PC-3 (cell line): ENCODE results near the gene TBC1D21. TPM values are rescaled to one million over a fixed set of nuclear protein-coding genes. Genes with fewer than 3 reads are reported as not detected.

Experiments used
- ATAC-seq: fragments of 200-7000 bp; cut with Tn5 transposase; 2 replicates; pipeline ENCODE4 v1.9.1; 2020; ENCODE audit warnings: mild to moderate bottlenecking, moderate library complexity
- BruUV-seq: library from RNA; stranded (reverse); fragments of 400-500 nt; replicated peaks from 2 replicates; lab custom pipeline; 2021; lab: Mats Ljungman, UMichigan
- CTCF ChIA-PET: fragments of 300-600 bp; sonication (Branson Sonifier 250); formaldehyde crosslinking; loops from one replicate; lab custom pipeline; 2022; ENCODE audit warnings: antibody characterized with exemption; lab: Charles Lee
- POLR2A ChIA-PET: fragments of 300-600 bp; sonication (Branson Sonifier 250); formaldehyde crosslinking; loops from one replicate; lab custom pipeline; 2022; ENCODE audit warnings: antibody characterized with exemption; ENCODE audit not compliant: unreplicated experiment; lab: Charles Lee
- DNase-seq: peaks from one replicate; pipeline ENCODE4 v3.0.0-alpha.2; 2015
- H2AFZ ChIP-seq: fragments of 300-600 bp; sonication (generic); 2 replicates; pipeline ENCODE4 v1.6.0; 2016; ENCODE audit warnings: antibody characterized with exemption, low read length
- H3F3A ChIP-seq: fragments of 300-600 bp; sonication (generic); one replicate; pipeline ENCODE4 v1.6.0; 2017; ENCODE audit warnings: antibody characterized with exemption, low read length, control low read depth, mild to moderate bottlenecking; ENCODE audit not compliant: unreplicated experiment
- H3K27ac ChIP-seq: fragments of 300-600 bp; sonication (generic); 2 replicates; pipeline ENCODE4 v1.5.1; 2016; ENCODE audit warnings: mild to moderate bottlenecking, low read length
- H3K27me3 ChIP-seq: fragments of 300-600 bp; sonication (generic); 2 replicates; pipeline ENCODE4 v1.6.1; 2016; ENCODE audit warnings: low read length, mixed read lengths
- H3K36me3 ChIP-seq: fragments of 300-600 bp; sonication (generic); 2 replicates; pipeline ENCODE4 v1.6.1; 2016; ENCODE audit warnings: low read depth, mixed run types, low read length, mixed read lengths
- H3K4me1 ChIP-seq: fragments of 300-600 bp; sonication (generic); 2 replicates; pipeline ENCODE4 v1.5.1; 2016; ENCODE audit warnings: low read length; ENCODE audit not compliant: insufficient read depth
- H3K4me2 ChIP-seq: fragments of 300-600 bp; sonication (generic); 2 replicates; pipeline ENCODE4 v1.6.0; 2016; ENCODE audit warnings: low read length
- H3K4me3 ChIP-seq: fragments of 300-600 bp; sonication (generic); 2 replicates; pipeline ENCODE4 v1.5.1; 2016; ENCODE audit warnings: mild to moderate bottlenecking, low read length, mixed read lengths
- H3K79me2 ChIP-seq: fragments of 300-600 bp; sonication (generic); 2 replicates; pipeline ENCODE4 v1.6.1; 2017; ENCODE audit warnings: low read length, mixed read lengths
- H3K9ac ChIP-seq: fragments of 300-600 bp; sonication (generic); 2 replicates; pipeline ENCODE4 v1.6.0; 2016; ENCODE audit warnings: mild to moderate bottlenecking, low read length
- H3K9me2 ChIP-seq: fragments of 300-600 bp; sonication (generic); replicated peaks from 2 replicates; pipeline ENCODE4 v1.6.1; 2016; ENCODE audit warnings: mixed run types, low read length, mixed read lengths
- H3K9me3 ChIP-seq: fragments of 300-600 bp; sonication (generic); 2 replicates; pipeline ENCODE4 v1.6.1; 2016; ENCODE audit warnings: low read length, mixed read lengths
- H4K20me1 ChIP-seq: fragments of 300-600 bp; sonication (generic); 2 replicates; pipeline ENCODE4 v1.6.1; 2016; ENCODE audit warnings: low read length, mixed read lengths
- CTCF ChIP-seq: fragments of 300-600 bp; sonication (generic); conservative IDR thresholded peaks from 2 replicates; pipeline ENCODE4 v1.5.1; 2017; ENCODE audit warnings: antibody characterized with exemption, low read depth, mild to moderate bottlenecking, low read length
- EZH2 ChIP-seq: fragments of 300-600 bp; sonication (generic); IDR thresholded peaks from one replicate; pipeline ENCODE4 v1.6.1; 2017; ENCODE audit warnings: antibody characterized with exemption, mild to moderate bottlenecking, low read length; ENCODE audit not compliant: unreplicated experiment
- EZH2phosphoT487 ChIP-seq: fragments of 300-600 bp; sonication (generic); IDR thresholded peaks from 2 replicates; pipeline ENCODE4 v1.6.1; 2018; ENCODE audit warnings: mild to moderate bottlenecking, antibody characterized with exemption, low read length, borderline replicate concordance
- intact Hi-C: fragments of 100-400 bp; cut with micrococcal nuclease; formaldehyde crosslinking; loops from 2 replicates; pipeline ENCODE4 v1.9.0; 2023
- total RNA-seq: library from RNA; depleted of rRNA; stranded (reverse); fragments of >200 nt; gene quantifications from 2 replicates; pipeline ENCODE4 v1.2.3, GENCODE V29; 2014

TBC1D21 gene
- total RNA-seq, 1 experiment from 2014 or later, result not detected

- H2AFZ ChIP-seq, result no peak overlapping the region
- peaks cover 91% of the 10 kb centered on the region for H3K79me2 ChIP-seq
- ChIA-PET CTCF (no interaction called here), POLR2A (no interaction called here)
- peaks cover 43% of the 10 kb centered on the region for H3K36me3 ChIP-seq
- peak overlapping the region; percentile 83 for H3K27ac ChIP-seq
- peak overlapping the region; percentile 95; the same call in 1 of the 2 replicates for H3K9ac ChIP-seq
- no peaks in the 10 kb centered on the region for H4K20me1 ChIP-seq
- peak overlapping the region; percentile 90 for H3K4me3 ChIP-seq
- DNase-seq, result no peak
- intact Hi-C loops, result no loop called here
- no peaks in the 10 kb centered on the region for H3K9me2 ChIP-seq
- H3F3A ChIP-seq, result peaks cover 3% of the 10 kb centered on the region
- H3K4me2 ChIP-seq, result peak overlapping the region; percentile 83
- TF ChIP-seq CTCF (no peak), EZH2 (no peak), EZH2phosphoT487 (no peak)
- H3K4me1 ChIP-seq, result peaks cover 81% of the 10 kb centered on the region
- ATAC-seq, result no peak
- no peaks in the 10 kb centered on the region for H3K9me3 ChIP-seq
- no TSS peak for BruUV-seq
- no peaks in the 10 kb centered on the region for H3K27me3 ChIP-seq
Measured at GRCh38 chr15:73923156-73923487, 49.8 kb downstream of the TBC1D21 start.

DNA sequence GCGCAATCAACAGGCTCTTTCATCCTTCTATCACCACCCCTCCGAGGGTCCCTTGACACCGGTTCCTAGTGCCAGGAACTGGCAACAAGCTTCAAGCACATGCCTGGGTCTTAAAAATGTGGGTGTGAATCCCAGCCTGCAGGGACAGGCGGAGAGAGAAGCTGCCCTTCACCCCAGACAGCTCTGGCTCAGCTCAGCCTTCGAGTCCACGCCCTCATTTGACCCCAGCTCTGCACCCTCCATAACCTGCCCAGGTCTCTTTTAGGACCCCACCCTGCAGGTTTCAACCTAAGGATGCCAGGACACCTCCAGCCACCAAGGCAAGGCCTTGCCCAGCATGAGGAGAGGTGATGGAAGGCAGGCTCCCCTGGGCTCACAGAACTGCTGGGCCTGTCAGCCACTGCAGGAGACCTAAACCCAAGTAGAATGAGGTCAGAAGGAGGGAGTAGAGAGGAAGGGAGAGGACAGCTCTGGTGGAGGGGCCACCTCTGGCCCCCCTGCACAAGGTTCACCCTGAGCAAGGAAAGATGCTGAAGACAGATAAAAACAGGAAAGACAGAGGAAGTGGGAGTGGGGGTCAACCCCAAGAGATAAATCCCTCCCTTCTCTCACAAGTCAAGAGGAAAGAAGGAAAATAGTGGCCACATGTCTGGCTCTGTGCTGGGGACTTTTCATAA is 50.3 kb downstream of the TBC1D21 start:
- Histone ChIP-seq H2AFZ (no peak overlapping the region), H3K27me3 (no peaks in the 10 kb centered on the region), H3K9ac (peak overlapping the region; percentile 95), H3K9me3 (no peaks in the 10 kb centered on the region), H3K9me2 (no peaks in the 10 kb centered on the region), H3K36me3 (peaks cover 38% of the 10 kb centered on the region), H3K27ac (peak overlapping the region; percentile 83), H3K4me2 (peak overlapping the region; percentile 83), H3K79me2 (peaks cover 91% of the 10 kb centered on the region), H3K4me1 (peaks cover 80% of the 10 kb centered on the region), H4K20me1 (no peaks in the 10 kb centered on the region), H3F3A (peaks cover under 1% of the 10 kb centered on the region), H3K4me3 (peak overlapping the region; percentile 90)
- ATAC-seq, result no peak
- no peak for TF ChIP-seq EZH2
- TF ChIP-seq CTCF, result no peak
- TF ChIP-seq EZH2phosphoT487, result no peak
- ChIA-PET POLR2A (no interaction called here), CTCF (no interaction called here)
- DNase-seq, result no peak
- intact Hi-C loops, result no loop called here
- TSS peak; percentile 0 for BruUV-seq

DNA sequence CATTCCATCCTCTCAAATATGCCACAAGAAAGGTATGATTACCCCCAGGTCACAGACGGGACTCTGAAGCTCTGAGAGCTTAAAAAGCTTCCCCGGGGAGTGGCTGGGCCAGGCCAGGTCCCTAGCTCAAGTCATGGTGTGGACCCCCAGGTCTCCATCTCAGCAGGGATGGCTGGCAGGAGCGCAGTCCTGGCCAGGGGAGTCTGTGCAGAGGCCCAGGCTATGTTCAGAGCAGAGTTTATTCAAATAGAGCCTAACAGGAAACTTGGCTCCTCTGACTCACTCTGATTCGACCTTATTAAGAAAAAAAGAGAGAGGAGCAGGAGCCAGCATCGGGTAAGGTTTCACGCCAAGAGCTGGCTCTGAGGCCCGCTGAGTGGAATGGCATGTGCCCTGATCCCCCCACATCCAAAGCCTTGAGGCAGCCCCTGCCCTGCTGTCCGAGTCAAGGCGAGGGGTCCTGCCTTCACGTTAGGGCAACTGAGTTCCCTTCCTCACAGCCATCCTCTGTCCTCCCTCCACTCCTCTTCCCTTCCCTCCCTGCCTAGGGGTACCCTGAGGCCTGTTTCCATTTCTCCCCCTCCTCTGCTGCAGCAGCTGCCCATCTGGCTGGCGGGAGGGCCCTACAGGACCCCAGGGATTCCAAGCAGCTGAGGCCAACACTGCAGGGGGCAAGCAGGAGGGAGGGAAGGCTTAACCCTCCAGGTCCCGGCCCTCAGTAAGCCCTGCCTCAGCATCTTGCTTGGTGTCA is 51.0 kb downstream of the TBC1D21 start:
- no peaks in the 10 kb centered on the region for H3K27me3 ChIP-seq
- BruUV-seq, result no TSS peak
- H3K27ac ChIP-seq, result peak overlapping the region; percentile 83
- no peak overlapping the region for H2AFZ ChIP-seq
- TF ChIP-seq EZH2phosphoT487 (no peak), CTCF (no peak), EZH2 (no peak)
- DNase-seq, result peak; percentile 81
- H3K4me2 ChIP-seq, result peak overlapping the region; percentile 83
- no peaks in the 10 kb centered on the region for H3K9me3 ChIP-seq
- no peaks in the 10 kb centered on the region for H3K9me2 ChIP-seq
- peak; percentile 30 for ATAC-seq
- no peaks in the 10 kb centered on the region for H3F3A ChIP-seq
- H3K9ac ChIP-seq, result peak overlapping the region; percentile 95
- POLR2A ChIA-PET, result no interaction called here
- CTCF ChIA-PET, result no interaction called here
- H3K4me3 ChIP-seq, result peak overlapping the region; percentile 90
- H3K36me3 ChIP-seq, result peaks cover 37% of the 10 kb centered on the region
- intact Hi-C loops, result no loop called here
- peaks cover 98% of the 10 kb centered on the region for H3K79me2 ChIP-seq
- H4K20me1 ChIP-seq, result no peaks in the 10 kb centered on the region
- peaks cover 82% of the 10 kb centered on the region for H3K4me1 ChIP-seq
